IMR-90 (cell line): Measurements from ENCODE around the gene SUCLA2. TPM values are rescaled to one million over a fixed set of nuclear protein-coding genes. Genes with fewer than 3 reads are reported as not detected.

Experiments used
- ATAC-seq: fragments of 200-7000 bp; cut with Tn5 transposase; 2 replicates; pipeline ENCODE4 v1.9.1; 2020; ENCODE audit warnings: low read depth, mild to moderate bottlenecking, moderate library complexity
- BruUV-seq: library from RNA; stranded (reverse); fragments of 400-500 nt; replicated peaks from 2 replicates; lab custom pipeline; 2021; lab: Mats Ljungman, UMichigan
- CTCF ChIA-PET: fragments of 300-600 bp; formaldehyde crosslinking; extraction: SDS; loops from one replicate; lab custom pipeline; 2021; ENCODE audit warnings: antibody characterized with exemption; lab: Yijun Ruan, JAX
- POLR2A ChIA-PET: fragments of 300-600 bp; sonication (Branson Sonifier 250); formaldehyde crosslinking; loops from one replicate; lab custom pipeline; 2022; ENCODE audit warnings: antibody characterized with exemption; ENCODE audit not compliant: unreplicated experiment; lab: Charles Lee
- DNase-seq: peaks from one replicate; pipeline ENCODE4 v3.0.0; 2013
- H2AFZ ChIP-seq: replicated peaks from 2 replicates; pipeline ENCODE3; 2013; ENCODE audit warnings: low read length, mild to moderate bottlenecking; ENCODE audit not compliant: poor library complexity
- H2AK5ac ChIP-seq: 2 replicates; pipeline ENCODE4 v1.6.1; 2013; ENCODE audit warnings: low read depth, low read length, inconsistent platforms
- H2AK9ac ChIP-seq: replicated peaks from 2 replicates; pipeline ENCODE3; 2013; ENCODE audit warnings: mild to moderate bottlenecking, low read depth, low read length, moderate library complexity; ENCODE audit not compliant: poor library complexity
- H2BK120ac ChIP-seq: 2 replicates; pipeline ENCODE4 v1.6.1; 2013; ENCODE audit warnings: low read depth, low read length, inconsistent platforms
- H2BK15ac ChIP-seq: 3 replicates; pipeline ENCODE4 v1.6.1; 2013; ENCODE audit warnings: low read depth, low read length, inconsistent platforms
- H2BK20ac ChIP-seq: 2 replicates; pipeline ENCODE4 v1.6.1; 2013; ENCODE audit warnings: low read depth, mild to moderate bottlenecking, inconsistent platforms, low read length, moderate library complexity
- H2BK5ac ChIP-seq: 2 replicates; pipeline ENCODE4 v1.6.1; 2013; ENCODE audit warnings: mild to moderate bottlenecking, low read depth, low read length, inconsistent platforms; ENCODE audit not compliant: poor library complexity, severe bottlenecking
- H3K14ac ChIP-seq: replicated peaks from 2 replicates; pipeline ENCODE4 v1.6.1; 2013; ENCODE audit warnings: low read depth, low read length, inconsistent platforms
- H3K18ac ChIP-seq: 2 replicates; pipeline ENCODE4 v1.6.1; 2013; ENCODE audit warnings: low read depth, low read length, control low read depth
- H3K23ac ChIP-seq: 2 replicates; pipeline ENCODE4 v1.6.1; 2013; ENCODE audit warnings: low read depth, low read length, inconsistent platforms
- H3K27ac ChIP-seq: 2 replicates; pipeline ENCODE4 v1.5.1; 2013; ENCODE audit warnings: mild to moderate bottlenecking, control low read depth, low read length; ENCODE audit not compliant: insufficient read depth
- H3K27me3 ChIP-seq: 2 replicates; pipeline ENCODE4 v1.6.1; 2013; ENCODE audit warnings: low read length; ENCODE audit not compliant: control insufficient read depth, insufficient read depth
- H3K36me3 ChIP-seq: 2 replicates; pipeline ENCODE4 v1.6.1; 2013; ENCODE audit warnings: low read length, mixed read lengths; ENCODE audit not compliant: control insufficient read depth, insufficient read depth
- H3K4ac ChIP-seq: 2 replicates; pipeline ENCODE4 v1.6.1; 2013; ENCODE audit warnings: low read depth, low read length, inconsistent platforms
- H3K4me1 ChIP-seq: 2 replicates; pipeline ENCODE4 v1.6.1; 2013; ENCODE audit warnings: low read length, mixed read lengths; ENCODE audit not compliant: control insufficient read depth, insufficient read depth
- H3K4me2 ChIP-seq: 2 replicates; pipeline ENCODE4 v1.6.1; 2013; ENCODE audit warnings: low read depth, mild to moderate bottlenecking, control low read depth, low read length, moderate library complexity
- H3K4me3 ChIP-seq: 2 replicates; pipeline ENCODE4 v1.5.1; 2013; ENCODE audit warnings: low read depth, mild to moderate bottlenecking, control low read depth, low read length, moderate library complexity; ENCODE audit not compliant: insufficient read depth
- H3K56ac ChIP-seq: 2 replicates; pipeline ENCODE4 v1.6.1; 2013; ENCODE audit warnings: low read length, inconsistent platforms; ENCODE audit not compliant: insufficient read depth; ENCODE audit errors: extremely low read depth
- H3K79me1 ChIP-seq, 2 experiments: 2 replicates each; pipeline ENCODE4 v1.6.1; 2013; ENCODE audit warnings: low read length in 2 of 2, inconsistent platforms in 1 of 2, low read depth in 1 of 2
- H3K9ac ChIP-seq: 2 replicates; pipeline ENCODE4 v1.6.1; 2013; ENCODE audit warnings: low read depth, low read length, control low read depth
- H3K9me1 ChIP-seq: 2 replicates; pipeline ENCODE4 v1.6.1; 2013; ENCODE audit warnings: low read length, inconsistent platforms; ENCODE audit not compliant: insufficient read depth
- H3K9me3 ChIP-seq: 2 replicates; pipeline ENCODE4 v1.6.1; 2013; ENCODE audit warnings: low read length; ENCODE audit not compliant: control insufficient read depth, insufficient read depth
- H4K20me1 ChIP-seq: 2 replicates; pipeline ENCODE4 v1.6.1; 2013; ENCODE audit warnings: low read length, inconsistent platforms; ENCODE audit not compliant: insufficient read depth
- H4K5ac ChIP-seq: 2 replicates; pipeline ENCODE4 v1.6.1; 2013; ENCODE audit warnings: mild to moderate bottlenecking, low read depth, low read length, control low read depth
- H4K8ac ChIP-seq, 2 experiments: 2 replicates each; pipeline ENCODE4 v1.6.1; 2013; ENCODE audit warnings: low read depth in 2 of 2, low read length in 2 of 2, control low read depth in 1 of 2, inconsistent platforms in 1 of 2
- H4K91ac ChIP-seq: 2 replicates; pipeline ENCODE4 v1.6.1; 2013; ENCODE audit warnings: low read depth, low read length, inconsistent platforms; ENCODE audit not compliant: insufficient read depth
- FOS ChIP-seq: fragments of 150-350 bp; IDR thresholded peaks from 2 replicates; pipeline ENCODE4 v1.6.1; 2016; ENCODE audit warnings: low read depth, low read length
- MAFK ChIP-seq: IDR thresholded peaks from 2 replicates; pipeline ENCODE4 v1.6.1; 2012; ENCODE audit warnings: low read depth, low read length, improper control_type of control experiment
- WGBS, 2 experiments: methylation state at CpG; one replicate each; pipeline versions ENCODE4 v1.1.5 to v1.1.7; 2013; ENCODE audit warnings: missing lambda C conversion rate in 2 of 2; ENCODE audit not compliant: insufficient read length in 1 of 2; ENCODE audit errors: extremely low coverage in 2 of 2; 5-methylcytosine and 5-hydroxymethylcytosine counted together
- dilution Hi-C: fragments of 300-500 bp; cut with HindIII; formaldehyde crosslinking; loops from one replicate; pipeline ENCODE4 v1.14.3; 2018; ENCODE audit warnings: low sequenced_read_pairs; ENCODE audit not compliant: unreplicated experiment
- in situ Hi-C: fragments of 300-500 bp; cut with MboI; formaldehyde crosslinking; loops from 3 replicates; pipeline ENCODE4 v1.14.3; 2019; ENCODE audit warnings: low sequenced_read_pairs, inconsistent platforms, mixed read lengths
- intact Hi-C: fragments of 100-400 bp; cut with micrococcal nuclease; formaldehyde crosslinking; loops from 2 replicates; pipeline ENCODE4 v1.10.0; 2022
- polyA plus RNA-seq, 3 experiments: library from polyadenylated mRNA; depleted of rRNA; stranded (reverse); fragments of >200 nt; gene quantifications; 2 replicates each; pipeline ENCODE4 v1.2.3, GENCODE V29; 2012; ENCODE audit warnings: low replicate concordance in 1 of 3
- total RNA-seq: library from RNA; depleted of rRNA; stranded (reverse); fragments of >200 nt; gene quantifications from 2 replicates; pipeline ENCODE4 v1.2.3, GENCODE V29; 2012

Gene SUCLA2
- total and polyA plus RNA-seq, 2 of the 4 experiments (the other 2 are of a cell fraction): 31.5 to 36.1 TPM

GRCh38 chr13:48006396-48006795 lies 5.3 kb upstream of the SUCLA2 start:
- no peak overlapping the region for H3K4me2 ChIP-seq
- H3K4me3 ChIP-seq: no peak overlapping the region
- H2BK15ac ChIP-seq: no peak overlapping the region
- no peaks in the 10 kb centered on the region for H3K36me3 ChIP-seq
- H3K27me3 ChIP-seq: no peaks in the 10 kb centered on the region
- DNase-seq (no peak), ATAC-seq (no peak)
- TF ChIP-seq FOS (no peak), MAFK (peak; percentile 86)
- H3K4me1 ChIP-seq: peaks cover 3% of the 10 kb centered on the region
- no peak overlapping the region for H3K18ac ChIP-seq
- no peak overlapping the region for H2BK120ac ChIP-seq
- H2BK20ac ChIP-seq: no peak overlapping the region
- intact Hi-C loops (no loop called here), dilution Hi-C loops (no loop called here), in situ Hi-C loops (no loop called here)
- H3K14ac ChIP-seq: no peak overlapping the region
- 0 out of 2 replicates have a peak, but pooled peaks cover 5% of the 10 kb centered on the region for H3K9me1 ChIP-seq
- no peak overlapping the region for H3K56ac ChIP-seq
- H2AK9ac ChIP-seq: no peak overlapping the region
- WGBS, 2 experiments: no CpG with 5 or more reads among the region's 1 CpG
- no peaks in the 10 kb centered on the region for H3K9me3 ChIP-seq
- H2AFZ ChIP-seq: no peak overlapping the region
- H2AK5ac ChIP-seq: no peak overlapping the region
- no peak overlapping the region for H3K9ac ChIP-seq
- H4K8ac ChIP-seq: no peak overlapping the region
- H4K20me1 ChIP-seq: no peaks in the 10 kb centered on the region
- no peak overlapping the region for H4K5ac ChIP-seq
- no peak overlapping the region for H3K23ac ChIP-seq
- no peak overlapping the region for H3K27ac ChIP-seq
- POLR2A ChIA-PET: no interaction called here
- H3K4ac ChIP-seq: no peak overlapping the region
- BruUV-seq: no TSS peak
- no peak overlapping the region for H2BK5ac ChIP-seq
- CTCF ChIA-PET: no interaction called here
- no peak overlapping the region for H4K91ac ChIP-seq
- H3K79me1 ChIP-seq: peaks cover 0 to 7% of the 10 kb centered on the region in 2 experiments; a peak in 1 of 4 replicates
